ENCODE data around the gene TNFRSF1B. TPM values are rescaled to one million over a fixed set of nuclear protein-coding genes. Genes with fewer than 3 reads are reported as not detected.

Gene TNFRSF1B
- total RNA-seq, 1 donor, result 7.3 TPM

DNA sequence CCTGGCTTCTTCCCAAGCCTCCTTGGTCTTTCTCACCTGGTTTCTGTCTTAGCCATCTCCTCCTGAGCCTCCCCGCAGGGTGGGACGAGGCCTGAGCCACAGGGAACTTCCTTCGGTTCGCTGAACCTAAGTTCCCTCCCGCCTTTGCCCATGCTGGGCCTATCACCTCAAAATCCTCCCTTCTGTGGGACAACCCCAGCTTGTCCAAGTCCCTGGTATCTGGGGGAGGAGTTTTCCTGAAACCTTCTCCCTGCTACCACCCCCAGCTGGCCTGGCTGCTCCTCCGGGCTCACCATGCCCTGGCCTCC lies 35.4 kb downstream of the TNFRSF1B start:
- no peak for DNase-seq (ENCODE audit: low read depth)
- TF ChIP-seq CTCF (IDR thresholded peaks at IDR 0.05; ENCODE audit: insufficient read depth, low read length), result no peak
- no peak overlapping the region for H3K4me3 ChIP-seq (ENCODE audit: low read depth, low read length)

DNA sequence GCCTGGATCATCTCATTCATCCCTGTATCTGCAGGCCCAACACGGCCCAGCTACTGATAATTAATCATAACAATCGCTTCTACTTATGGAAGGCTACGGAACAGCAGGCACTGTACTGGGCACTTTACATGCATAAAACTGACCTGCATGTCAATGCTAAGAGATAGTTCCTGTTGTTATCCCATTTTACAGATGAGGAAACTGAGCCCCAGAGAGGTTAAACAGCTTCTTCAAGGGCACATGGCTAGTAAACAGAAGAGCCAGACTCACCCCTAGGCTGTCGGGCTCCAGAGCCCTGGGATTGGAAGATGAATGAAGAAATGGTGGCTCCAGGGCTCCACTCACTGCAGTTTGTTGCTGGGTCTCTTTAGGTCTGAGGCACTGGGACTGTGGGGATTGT lies 35.8 kb downstream of the TNFRSF1B start:
- no peak overlapping the region for H3K4me3 ChIP-seq (ENCODE audit: low read depth, low read length)
- no peak for DNase-seq (ENCODE audit: low read depth)
- TF ChIP-seq CTCF (IDR thresholded peaks at IDR 0.05; ENCODE audit: insufficient read depth, low read length), result no peak

GRCh38 chr1:12203216-12204007 lies 36.6 kb downstream of the TNFRSF1B start:
- DNase-seq (ENCODE audit: low read depth), result no peak
- no peak overlapping the region for H3K4me3 ChIP-seq (ENCODE audit: low read depth, low read length)
- TF ChIP-seq CTCF (IDR thresholded peaks at IDR 0.05; ENCODE audit: insufficient read depth, low read length), result no peak

GRCh38 chr1:12204140-12204539 lies 37.3 kb downstream of the TNFRSF1B start:
- no peak for DNase-seq (ENCODE audit: low read depth)
- no peak for TF ChIP-seq CTCF (IDR thresholded peaks at IDR 0.05; ENCODE audit: insufficient read depth, low read length)
- H3K4me3 ChIP-seq (ENCODE audit: low read depth, low read length), result no peak overlapping the region

DNA sequence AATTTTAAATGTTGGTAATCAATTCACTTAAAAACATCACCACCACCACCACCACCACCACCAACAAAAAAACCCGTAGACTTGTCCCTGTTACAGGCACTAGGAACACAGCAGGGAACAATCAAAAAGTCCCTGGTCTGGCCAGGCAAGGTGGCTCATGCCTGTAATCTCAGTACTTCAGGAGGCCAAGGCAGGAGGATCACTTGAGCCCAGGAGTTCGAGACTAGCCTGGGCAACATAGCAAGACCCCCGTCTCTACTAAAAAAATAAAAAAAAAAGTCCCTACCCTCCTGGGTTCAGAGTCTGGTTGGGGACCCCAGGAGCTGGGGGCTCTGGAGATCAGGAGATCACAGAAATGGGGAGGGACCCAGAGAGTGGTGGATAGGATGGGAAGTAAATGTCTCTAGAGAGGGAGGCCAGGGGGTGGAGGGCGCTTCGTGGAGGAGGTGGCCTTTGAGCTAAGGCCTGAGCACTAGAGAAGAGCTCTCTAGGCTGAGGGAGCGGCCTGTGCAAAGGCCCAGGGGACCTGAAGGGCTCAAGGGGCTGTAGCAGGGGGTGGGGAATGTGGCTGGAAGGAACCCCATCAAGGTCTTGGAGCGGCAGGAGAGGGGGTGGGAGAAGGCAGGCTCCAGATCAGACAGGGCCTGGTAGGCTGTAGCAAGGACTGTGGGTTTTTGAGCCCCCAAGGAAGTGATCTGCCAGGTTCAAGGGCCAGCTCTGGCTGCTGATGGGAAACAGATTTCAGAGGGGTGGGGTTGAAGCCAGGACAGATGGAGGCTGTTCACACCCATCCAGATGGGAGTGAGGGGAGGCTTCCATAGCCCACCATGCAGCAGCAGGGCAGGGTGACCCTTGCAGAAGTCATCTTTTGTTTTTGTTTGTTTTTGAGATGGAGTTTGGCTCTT lies 38.2 kb downstream of the TNFRSF1B start:
- DNase-seq (ENCODE audit: low read depth), result no peak
- TF ChIP-seq CTCF (IDR thresholded peaks at IDR 0.05; ENCODE audit: insufficient read depth, low read length), result no peak
- no peak overlapping the region for H3K4me3 ChIP-seq (ENCODE audit: low read depth, low read length)

- DNase-seq (ENCODE audit: low read depth), result no peak
- no peak for TF ChIP-seq CTCF (IDR thresholded peaks at IDR 0.05; ENCODE audit: insufficient read depth, low read length)
- no peak overlapping the region for H3K4me3 ChIP-seq (ENCODE audit: low read depth, low read length)
These were observed 39.4 kb downstream of the TNFRSF1B start for GRCh38 chr1:12206238-12206637.

Data from fibroblast of the aortic adventitia (primary cell).